DND-41 (cell line): ENCODE data around the gene VAMP1.

ENCODE experiments used
- EZH2 ChIP-seq: IDR thresholded peaks from 3 replicates; pipeline ENCODE4 v1.6.1; 2012; ENCODE audit warnings: borderline replicate concordance, low read depth, mild to moderate bottlenecking, moderate library complexity, low read length, inconsistent platforms; ENCODE audit not compliant: severe bottlenecking
- TF ChIP-seq, protein P1 (sequence below): IDR thresholded peaks from 2 replicates; pipeline ENCODE4 v1.5.1; 2012; ENCODE audit warnings: borderline replicate concordance, low read length, moderate library complexity, mild to moderate bottlenecking; ENCODE audit not compliant: poor library complexity, severe bottlenecking; ENCODE audit errors: extremely low read depth

GRCh38 chr12:6478416-6478815 lies 7.9 kb upstream of the VAMP1 start:
- TF ChIP-seq, protein P1, sequence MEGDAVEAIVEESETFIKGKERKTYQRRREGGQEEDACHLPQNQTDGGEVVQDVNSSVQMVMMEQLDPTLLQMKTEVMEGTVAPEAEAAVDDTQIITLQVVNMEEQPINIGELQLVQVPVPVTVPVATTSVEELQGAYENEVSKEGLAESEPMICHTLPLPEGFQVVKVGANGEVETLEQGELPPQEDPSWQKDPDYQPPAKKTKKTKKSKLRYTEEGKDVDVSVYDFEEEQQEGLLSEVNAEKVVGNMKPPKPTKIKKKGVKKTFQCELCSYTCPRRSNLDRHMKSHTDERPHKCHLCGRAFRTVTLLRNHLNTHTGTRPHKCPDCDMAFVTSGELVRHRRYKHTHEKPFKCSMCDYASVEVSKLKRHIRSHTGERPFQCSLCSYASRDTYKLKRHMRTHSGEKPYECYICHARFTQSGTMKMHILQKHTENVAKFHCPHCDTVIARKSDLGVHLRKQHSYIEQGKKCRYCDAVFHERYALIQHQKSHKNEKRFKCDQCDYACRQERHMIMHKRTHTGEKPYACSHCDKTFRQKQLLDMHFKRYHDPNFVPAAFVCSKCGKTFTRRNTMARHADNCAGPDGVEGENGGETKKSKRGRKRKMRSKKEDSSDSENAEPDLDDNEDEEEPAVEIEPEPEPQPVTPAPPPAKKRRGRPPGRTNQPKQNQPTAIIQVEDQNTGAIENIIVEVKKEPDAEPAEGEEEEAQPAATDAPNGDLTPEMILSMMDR, result no peak
- no peak for TF ChIP-seq EZH2
